Natural killer cell treated with Interleukin-12 subunit alpha and Interleukin-12 subunit beta and Interleukin-15 and Interleukin-18, amount 100 ng/mL, for 72 hours (primary cell): Measurements from ENCODE around the gene PIGL. TPM values are rescaled to one million over a fixed set of nuclear protein-coding genes. Genes with fewer than 3 reads are reported as not detected.
"Not testable (repeated sequence)": the region's sequence is repeated elsewhere in the genome, so short reads cannot be mapped to it uniquely, and the experiment has no call there.

Experiments used
- ATAC-seq, 2 donors: fragments of 150-1000 bp; cut with Tn5 transposase in 1 of 2; sonication (Bioruptor Pico), chemical (Tn5 transposase) in 1 of 2; 2 replicates each; pipeline ENCODE4 v1.10.0; 2021
- DNase-seq: peaks from one replicate; pipeline ENCODE4 v3.0.0; 2022; ENCODE audit warnings: low spot score
- H3K27ac Mint-ChIP-seq, 2 donors: 1 replicate in 1 of 2; 2 replicates in 1 of 2; pipeline ENCODE4 v1.8.0; 2022; ENCODE audit warnings: mixed read lengths in 2 of 2, mild to moderate bottlenecking in 1 of 2, moderate library complexity in 1 of 2
- H3K27me3 Mint-ChIP-seq, 2 donors: 1 replicate in 1 of 2; 2 replicates in 1 of 2; pipeline ENCODE4 v1.8.0; 2022; ENCODE audit warnings: mixed read lengths in 2 of 2
- H3K36me3 Mint-ChIP-seq: one replicate; pipeline ENCODE4 v1.8.0; 2022; ENCODE audit warnings: mixed read lengths
- H3K4me1 Mint-ChIP-seq, 2 donors: 1 replicate in 1 of 2; 2 replicates in 1 of 2; pipeline ENCODE4 v1.8.0; 2022; ENCODE audit warnings: low read depth in 2 of 2, mixed read lengths in 2 of 2, mild to moderate bottlenecking in 1 of 2
- H3K4me3 Mint-ChIP-seq: one replicate; pipeline ENCODE4 v1.8.0; 2022; ENCODE audit warnings: mixed read lengths
- H3K9me3 Mint-ChIP-seq: 2 replicates; pipeline ENCODE4 v1.8.0; 2022; ENCODE audit warnings: mixed read lengths
- total RNA-seq, 2 donors: library from RNA; stranded (reverse); gene quantifications; one replicate each; pipeline ENCODE4 v1.2.3, GENCODE V29; 2022

PIGL gene
- total RNA-seq, 2 donors from 2014 or later, result 26.4 to 67.4 TPM

DNA sequence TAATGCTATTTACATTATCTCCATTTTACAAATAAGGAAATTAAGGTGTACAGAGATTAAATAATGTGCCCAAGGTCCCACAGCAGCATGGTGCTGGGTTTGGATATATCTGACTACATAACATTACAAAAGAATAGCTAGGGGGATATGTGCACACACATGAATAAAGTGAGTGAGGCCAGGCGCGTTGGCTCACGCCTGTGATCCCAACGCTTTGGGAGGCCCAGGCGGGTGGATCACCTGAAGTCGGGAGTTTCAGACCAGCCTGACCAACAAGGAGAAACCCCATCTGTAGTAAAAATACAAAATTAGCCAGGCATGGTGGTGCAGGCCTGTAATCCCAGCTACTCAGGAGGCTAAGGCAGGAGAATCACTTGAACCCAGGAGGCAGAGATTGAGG, 12.2 kb upstream of the PIGL start:
- peak overlapping the region in 1 of 2 donors; percentile 67 for H3K27ac Mint-ChIP-seq
- peaks cover 31 to 40% of the 10 kb centered on the region in 2 donors for H3K4me1 Mint-ChIP-seq
- H3K4me3 Mint-ChIP-seq, H3K36me3 Mint-ChIP-seq, H3K9me3 Mint-ChIP-seq, ATAC-seq, H3K27me3 Mint-ChIP-seq, DNase-seq: not testable (repeated sequence)

- Mint-ChIP-seq H3K4me3 (no peak overlapping the region), H3K36me3 (no peaks in the 10 kb centered on the region), H3K9me3 (no peaks in the 10 kb centered on the region), H3K27ac (peak overlapping the region in 1 of 2 donors; percentile 71), H3K4me1 (peaks cover 16 to 19% of the 10 kb centered on the region in 2 donors), H3K27me3 (no peaks in the 10 kb centered on the region)
- ATAC-seq, result no peak
- DNase-seq, result no peak
Measured at GRCh38 chr17:16211590-16211989, 5.4 kb upstream of the PIGL start.

GRCh38 chr17:16212793-16213192, 4.2 kb upstream of the PIGL start:
- Mint-ChIP-seq H3K36me3 (no peaks in the 10 kb centered on the region), H3K27ac (peak overlapping the region in 1 of 2 donors; percentile 71), H3K27me3 (no peaks in the 10 kb centered on the region), H3K4me1 (peaks cover 24 to 26% of the 10 kb centered on the region in 2 donors), H3K9me3 (no peaks in the 10 kb centered on the region), H3K4me3 (peak overlapping the region; percentile 15)
- ATAC-seq (no peak), DNase-seq (no peak)

DNA sequence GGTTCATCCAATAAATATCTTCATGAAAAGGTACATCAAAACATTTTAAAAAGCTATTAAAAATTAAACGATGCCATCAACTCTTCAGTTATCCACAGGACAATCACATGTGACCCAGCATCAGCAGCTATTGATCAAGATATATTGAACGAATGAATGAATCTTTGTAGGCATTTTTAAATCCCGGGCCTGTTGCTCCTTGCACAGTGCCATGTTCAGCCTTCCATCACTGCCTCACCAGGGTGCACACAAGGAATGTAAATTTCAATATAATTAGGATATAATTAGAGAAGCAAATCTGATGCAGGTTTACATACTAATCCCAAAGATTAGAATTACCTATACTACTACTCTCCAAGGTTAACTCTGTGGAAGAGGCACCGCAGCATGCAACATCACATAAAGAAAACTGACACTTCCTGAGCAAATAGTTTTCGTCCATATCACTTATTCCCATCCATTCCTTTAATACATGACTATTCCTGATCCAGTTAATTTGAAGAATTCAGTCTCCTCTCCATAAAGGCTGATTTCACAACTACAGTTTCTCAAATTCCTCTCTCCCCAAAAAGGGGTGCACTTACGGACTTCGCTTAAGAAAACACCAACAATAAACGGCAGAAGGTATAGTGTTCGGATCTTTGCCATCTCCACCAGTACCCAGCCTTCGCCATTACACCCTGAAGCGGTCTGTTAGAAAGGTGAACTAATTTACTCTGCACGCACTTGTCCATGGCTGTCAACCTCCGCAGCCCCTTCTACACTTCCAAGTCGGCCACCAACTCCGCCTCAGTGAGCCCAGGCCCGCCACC, 2.6 kb upstream of the PIGL start:
- H3K27ac Mint-ChIP-seq, result peak overlapping the region; percentile 71 to 84
- H3K9me3 Mint-ChIP-seq, result no peaks in the 10 kb centered on the region
- H3K4me3 Mint-ChIP-seq, result peak overlapping the region; percentile 89
- H3K4me1 Mint-ChIP-seq, result peaks cover 23 to 26% of the 10 kb centered on the region in 2 donors
- ATAC-seq, result no peak
- no peaks in the 10 kb centered on the region for H3K27me3 Mint-ChIP-seq
- no peak for DNase-seq
- H3K36me3 Mint-ChIP-seq, result no peaks in the 10 kb centered on the region

DNA sequence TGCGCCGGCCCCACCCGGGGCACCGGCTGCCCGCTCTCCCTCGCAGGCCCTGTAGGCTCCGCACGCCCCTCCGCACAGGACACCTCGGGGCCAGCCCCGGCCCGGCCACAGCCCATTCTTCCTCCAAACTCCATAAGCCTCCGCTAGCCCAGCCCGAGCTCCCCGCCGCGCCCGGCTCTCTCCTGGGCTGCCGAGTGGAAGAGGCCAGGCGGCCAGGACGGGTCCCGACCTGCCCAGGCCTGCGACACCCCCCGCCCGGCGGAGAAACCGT, 2.1 kb upstream of the PIGL start:
- DNase-seq, result no peak
- peak overlapping the region; percentile 89 for H3K4me3 Mint-ChIP-seq
- H3K4me1 Mint-ChIP-seq, result peaks cover 23 to 26% of the 10 kb centered on the region in 2 donors
- H3K27me3 Mint-ChIP-seq, result no peaks in the 10 kb centered on the region
- peak overlapping the region; percentile 71 to 84 for H3K27ac Mint-ChIP-seq
- no peaks in the 10 kb centered on the region for H3K36me3 Mint-ChIP-seq
- ATAC-seq, result peak; percentile 69
- no peaks in the 10 kb centered on the region for H3K9me3 Mint-ChIP-seq

GRCh38 chr17:16215273-16215964, 1.6 kb upstream of the PIGL start, which contains the start of gene NCOR1:
Gene NCOR1 (minus strand): TSS chr17:16215534. CDS start chr17:16194569, 20,965 bp downstream.
- DNase-seq (peak; percentile 93), ATAC-seq (peak; percentile 92 to 97)
- Mint-ChIP-seq H3K36me3 (no peaks in the 10 kb centered on the region), H3K4me1 (peaks cover 23 to 26% of the 10 kb centered on the region in 2 donors), H3K27me3 (no peaks in the 10 kb centered on the region), H3K4me3 (peak within 1 kb of the TSS; percentile 89), H3K9me3 (no peaks in the 10 kb centered on the region), H3K27ac (peak within 1 kb of the TSS; percentile 84 to 94)

DNA sequence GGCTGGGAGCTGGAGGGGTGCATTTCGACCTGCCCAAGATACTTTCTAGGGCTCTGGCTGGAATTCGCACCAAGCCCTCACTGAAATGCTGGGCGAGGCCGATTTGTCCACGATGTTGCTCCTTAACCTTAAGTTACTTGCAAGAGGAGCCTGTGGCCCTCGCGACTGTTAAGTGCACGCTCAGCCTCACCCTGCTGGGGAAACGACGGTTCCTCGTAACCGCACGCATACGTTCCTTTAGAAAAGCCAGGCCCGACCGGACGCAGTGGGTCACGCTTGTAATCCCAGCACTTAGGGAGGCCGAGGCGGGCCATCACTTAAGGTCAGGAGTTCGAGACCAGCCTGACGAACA, 1.1 kb upstream of the PIGL start:
- H3K4me3 Mint-ChIP-seq, result peak overlapping the region; percentile 89
- ATAC-seq (peak in 1 of 2 donors; percentile 3), DNase-seq (no peak)
- H3K4me1 Mint-ChIP-seq, result peaks cover 23 to 26% of the 10 kb centered on the region in 2 donors
- peak overlapping the region; percentile 84 to 94 for H3K27ac Mint-ChIP-seq
- H3K36me3 Mint-ChIP-seq, result no peaks in the 10 kb centered on the region
- H3K9me3 Mint-ChIP-seq, result no peaks in the 10 kb centered on the region
- H3K27me3 Mint-ChIP-seq, result no peaks in the 10 kb centered on the region

DNA sequence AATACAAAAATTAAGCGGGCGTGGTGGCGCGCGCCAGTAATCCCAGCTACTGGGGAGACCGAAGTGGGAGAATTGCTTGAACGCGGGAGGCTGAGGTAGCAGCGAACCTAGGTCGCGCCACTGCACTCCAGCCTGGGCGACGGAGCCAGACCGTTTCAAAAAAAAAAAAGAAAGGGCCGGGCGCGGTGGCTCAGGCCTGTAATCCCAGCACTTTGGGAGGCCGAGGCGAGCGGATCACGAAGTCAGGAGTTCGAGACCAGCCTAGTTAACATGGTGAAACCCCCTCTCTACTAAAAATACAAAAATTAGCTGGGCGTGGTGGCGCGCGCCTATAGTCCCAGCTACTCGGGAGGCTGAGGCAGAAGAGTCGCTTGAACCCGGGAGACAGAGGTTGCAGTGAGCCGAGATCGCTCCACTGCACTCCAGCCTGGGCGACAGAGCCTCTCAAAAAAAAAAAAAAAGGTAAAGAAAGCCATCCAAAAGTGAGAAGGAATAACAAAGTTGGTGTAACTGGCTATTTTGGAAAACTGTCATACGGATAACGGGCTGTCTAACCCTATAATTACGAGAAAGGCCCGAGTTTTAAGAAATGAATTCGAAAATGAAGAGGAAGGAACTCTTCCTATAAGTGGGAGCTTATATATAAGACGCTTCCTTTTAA, 539 bp upstream of the PIGL start:
- not testable (repeated sequence) for ATAC-seq, H3K27me3 Mint-ChIP-seq, H3K36me3 Mint-ChIP-seq, DNase-seq, H3K9me3 Mint-ChIP-seq
- H3K4me3 Mint-ChIP-seq, result peak overlapping the region; percentile 89
- H3K4me1 Mint-ChIP-seq, result peaks cover 23 to 25% of the 10 kb centered on the region in 2 donors
- peak overlapping the region; percentile 84 to 94 for H3K27ac Mint-ChIP-seq

DNA sequence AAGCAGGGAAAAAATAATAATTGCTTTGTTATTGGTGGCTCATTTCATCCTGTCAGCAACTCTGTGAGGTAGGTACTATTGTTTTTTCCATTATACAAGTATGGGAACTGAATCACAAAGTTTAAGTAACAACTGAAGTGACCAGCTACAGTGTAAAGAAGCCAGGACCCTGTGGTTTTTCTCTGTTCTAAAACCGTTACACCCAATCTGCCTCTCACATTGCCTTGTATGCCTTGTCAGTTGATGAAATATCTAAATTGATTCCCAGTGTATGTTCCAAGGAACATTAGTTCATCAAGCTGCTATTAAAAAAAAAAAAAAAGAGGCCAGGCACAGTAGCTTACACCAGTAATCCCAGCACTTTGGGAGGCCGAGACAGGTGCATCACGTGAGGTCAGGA, 5.4 kb downstream of the PIGL start:
- peaks cover 7% of the 10 kb centered on the region in 2 donors for H3K4me1 Mint-ChIP-seq
- H3K36me3 Mint-ChIP-seq, result no peaks in the 10 kb centered on the region
- no peak for ATAC-seq
- no peaks in the 10 kb centered on the region for H3K27me3 Mint-ChIP-seq
- no peak overlapping the region for H3K27ac Mint-ChIP-seq
- no peaks in the 10 kb centered on the region for H3K9me3 Mint-ChIP-seq
- no peak for DNase-seq
- no peak overlapping the region for H3K4me3 Mint-ChIP-seq

DNA sequence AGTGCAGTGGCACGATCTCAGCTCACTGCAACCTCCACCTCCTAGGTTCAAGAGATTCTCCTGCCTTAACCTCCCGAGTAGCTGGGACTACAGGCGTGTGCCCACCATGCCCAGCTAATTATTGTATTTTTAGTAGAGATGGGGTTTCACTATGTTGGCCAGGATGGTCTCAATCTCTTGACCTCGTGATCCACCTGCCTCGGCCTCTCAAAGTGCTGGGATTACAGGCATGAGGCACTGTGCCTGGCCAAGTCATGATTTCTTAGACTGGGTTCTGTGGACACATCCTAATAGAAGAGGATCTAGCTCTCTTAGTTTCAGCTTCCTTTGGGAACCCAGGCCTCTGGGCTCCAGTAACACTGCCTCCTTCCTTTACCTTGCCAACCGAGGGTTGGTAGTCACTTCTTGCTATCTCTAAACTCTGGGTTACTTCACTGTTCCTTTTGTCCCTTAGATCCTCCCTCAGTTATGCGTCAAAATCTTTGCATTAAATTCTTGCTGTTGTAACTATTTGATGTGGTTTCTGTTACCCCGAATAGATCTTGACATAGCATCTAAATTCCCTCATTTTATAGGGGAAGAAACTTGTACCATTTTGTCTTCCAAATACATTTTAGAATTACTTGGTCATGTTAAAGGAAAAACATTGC, 13.0 kb downstream of the PIGL start:
- not testable (repeated sequence) for H3K27me3 Mint-ChIP-seq, DNase-seq, H3K36me3 Mint-ChIP-seq, H3K9me3 Mint-ChIP-seq
- peaks cover 15 to 17% of the 10 kb centered on the region in 2 donors for H3K4me1 Mint-ChIP-seq
- peak overlapping the region; percentile 84 for H3K4me3 Mint-ChIP-seq
- H3K27ac Mint-ChIP-seq, result peak overlapping the region; percentile 55 to 84
- peak in 1 of 2 donors; percentile 29 for ATAC-seq

GRCh38 chr17:16232391-16232790, 15.4 kb downstream of the PIGL start:
- no peak overlapping the region for H3K27ac Mint-ChIP-seq
- ATAC-seq, result no peak
- no peaks in the 10 kb centered on the region for H3K9me3 Mint-ChIP-seq
- no peaks in the 10 kb centered on the region for H3K36me3 Mint-ChIP-seq
- no peak overlapping the region for H3K4me3 Mint-ChIP-seq
- DNase-seq, result no peak
- no peaks in the 10 kb centered on the region for H3K27me3 Mint-ChIP-seq
- peaks cover 12 to 17% of the 10 kb centered on the region in 2 donors for H3K4me1 Mint-ChIP-seq

- Mint-ChIP-seq H3K9me3 (no peaks in the 10 kb centered on the region), H3K4me3 (no peak overlapping the region), H3K27ac (no peak overlapping the region), H3K27me3 (no peaks in the 10 kb centered on the region), H3K36me3 (no peaks in the 10 kb centered on the region), H3K4me1 (peaks cover 4 to 12% of the 10 kb centered on the region in 2 donors)
- ATAC-seq (no peak), DNase-seq (no peak)
Measured at GRCh38 chr17:16239931-16240330, 22.9 kb downstream of the PIGL start.

DNA sequence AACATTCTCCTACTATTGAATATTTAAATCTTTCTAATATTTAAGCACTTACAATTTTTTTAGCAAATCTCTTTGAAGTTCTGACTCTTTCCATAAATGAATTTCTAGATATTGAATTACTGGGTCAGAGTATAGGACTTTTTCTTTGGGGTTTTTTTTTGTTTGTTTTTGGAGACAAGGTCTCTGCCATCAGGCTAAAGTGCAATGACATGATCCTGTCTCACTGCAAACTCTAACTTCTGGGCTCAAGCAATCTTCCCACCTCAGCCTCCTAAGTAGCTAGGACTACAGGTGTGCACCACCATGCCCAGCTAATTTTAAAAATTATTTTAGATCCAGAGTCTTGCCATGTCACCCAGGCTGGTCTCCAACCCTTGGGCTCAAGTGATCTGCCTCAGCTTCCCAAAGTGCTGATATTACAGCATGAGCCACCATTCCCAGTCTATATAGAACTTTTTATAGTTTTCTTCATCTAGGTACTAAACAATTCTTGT, 24.9 kb downstream of the PIGL start:
- ATAC-seq, result no peak
- Mint-ChIP-seq H3K36me3 (peaks cover 2% of the 10 kb centered on the region), H3K4me3 (no peak overlapping the region)

More for the DNA sequence above, 24.9 kb downstream of the PIGL start:
- Mint-ChIP-seq H3K27me3 (no peaks in the 10 kb centered on the region), H3K4me1 (peaks cover 4 to 12% of the 10 kb centered on the region in 2 donors), H3K9me3 (no peaks in the 10 kb centered on the region), H3K27ac (no peak overlapping the region)
- DNase-seq, result no peak
